Testis (tissue), 3 donors: ENCODE data around the gene MYH10. TPM values are rescaled to one million over a fixed set of nuclear protein-coding genes. Genes with fewer than 3 reads are reported as not detected.

Source experiments
- DNase-seq: peaks from one replicate; pipeline ENCODE4 v3.0.0-alpha.2; 2019
- H3K27ac ChIP-seq, 2 donors: fragments of 200-600 bp; sonication (generic); one replicate each; pipeline ENCODE4 v1.5.1; 2019
- H3K27me3 ChIP-seq: fragments of 200-600 bp; sonication (generic); one replicate; pipeline ENCODE4 v1.5.1; 2019
- H3K36me3 ChIP-seq: fragments of 200-600 bp; sonication (generic); one replicate; pipeline ENCODE4 v1.5.1; 2017; ENCODE audit warnings: low read depth; ENCODE audit errors: missing control alignments
- H3K4me1 ChIP-seq: fragments of 200-600 bp; sonication (generic); one replicate; pipeline ENCODE4 v1.5.1; 2019
- H3K4me3 ChIP-seq, 2 donors: fragments of 200-600 bp; sonication (generic); one replicate each; pipeline ENCODE4 v1.5.1; 2017 to 2019
- H3K9me3 ChIP-seq: fragments of 200-600 bp; sonication (generic); one replicate; pipeline ENCODE4 v1.5.1; 2017
- POLR2A ChIP-seq: fragments of 450-650 bp; IDR thresholded peaks from one replicate; pipeline ENCODE4 v1.6.1; 2017; ENCODE audit warnings: antibody characterized with exemption, mild to moderate bottlenecking, moderate library complexity
- WGBS, 2 donors: methylation state at CpG; one replicate each; pipeline ENCODE4 v1.1.5; 2018; 5-methylcytosine and 5-hydroxymethylcytosine counted together
- intact Hi-C: fragments of 100-400 bp; cut with DNase I; formaldehyde crosslinking; loops from one replicate; pipeline ENCODE4 v1.15.1; 2023; ENCODE audit warnings: low total_unique reads
- polyA plus RNA-seq: library from polyadenylated mRNA; stranded (reverse); fragments of 350-450 nt; fragmentation: Illumina TruSeq; extraction: RNeasy Lipid Tissue Mini Kit (QIAGEN cat#74804); gene quantifications from one replicate; pipeline ENCODE4 v1.2.3, GENCODE V29; 2014; ENCODE audit warnings: low read depth, low replicate concordance; ENCODE audit not compliant: insufficient read depth
- total RNA-seq, 2 donors: library from RNA; depleted of rRNA; stranded (reverse); fragments of >200 nt; gene quantifications; one replicate each; pipeline ENCODE4 v1.2.3, GENCODE V29; 2016
- TF ChIP-seq, protein P1 (sequence below), 3 experiments: fragments of 450-650 bp in 2 of 3; fragments of 200-600 bp in 1 of 3; sonication (generic) in 1 of 3; IDR thresholded peaks; one replicate each; pipeline ENCODE4 v1.5.1; 2016 to 2019; ENCODE audit warnings: antibody characterized with exemption in 3 of 3, mild to moderate bottlenecking in 2 of 3, moderate library complexity in 1 of 3

Gene MYH10
- total and polyA plus RNA-seq, 3 donors from 2014 or later: 25.5 to 34.1 (median 33.1) TPM

DNA sequence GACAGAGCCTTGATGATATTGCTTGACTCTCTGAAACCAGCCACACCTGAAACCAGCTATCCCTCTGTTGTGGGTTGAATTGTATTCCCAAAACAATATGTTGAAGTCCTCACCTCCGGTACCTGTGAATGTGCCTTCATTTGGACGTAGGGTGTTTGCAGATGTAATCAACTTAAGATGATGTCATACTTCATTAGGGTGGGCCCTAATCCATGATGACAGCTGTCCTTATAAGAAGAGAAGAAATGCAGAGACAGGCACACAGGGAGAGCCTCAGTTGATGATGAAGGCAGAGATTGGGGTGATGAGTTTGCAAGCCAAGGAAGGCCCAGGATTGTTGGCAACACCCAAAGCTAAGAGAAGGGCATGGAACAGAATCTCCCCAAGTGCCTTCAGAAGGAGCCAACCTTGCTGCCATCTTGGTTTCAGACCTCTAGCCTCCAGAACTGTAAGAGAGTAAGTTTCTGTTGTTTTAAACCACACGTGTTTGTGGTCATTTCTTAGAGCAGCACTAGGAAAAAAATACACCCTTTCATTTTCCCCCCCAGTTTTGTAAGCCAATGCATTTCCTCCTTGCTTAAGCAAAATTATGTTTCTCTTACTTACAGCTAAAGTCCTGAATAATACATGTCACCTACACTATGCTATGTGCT is 29.4 kb upstream of the MYH10 start:
- Histone ChIP-seq H3K4me3 (no peak overlapping the region), H3K36me3 (no peaks in the 10 kb centered on the region), H3K4me1 (no peaks in the 10 kb centered on the region), H3K9me3 (no peaks in the 10 kb centered on the region), H3K27me3 (no peaks in the 10 kb centered on the region), H3K27ac (no peak overlapping the region)
- intact Hi-C loops: no loop called here
- WGBS, 2 donors: 79 to 82% methylated on average over 3 of the region's 3 CpGs
- no peak for DNase-seq
- TF ChIP-seq, protein P1, sequence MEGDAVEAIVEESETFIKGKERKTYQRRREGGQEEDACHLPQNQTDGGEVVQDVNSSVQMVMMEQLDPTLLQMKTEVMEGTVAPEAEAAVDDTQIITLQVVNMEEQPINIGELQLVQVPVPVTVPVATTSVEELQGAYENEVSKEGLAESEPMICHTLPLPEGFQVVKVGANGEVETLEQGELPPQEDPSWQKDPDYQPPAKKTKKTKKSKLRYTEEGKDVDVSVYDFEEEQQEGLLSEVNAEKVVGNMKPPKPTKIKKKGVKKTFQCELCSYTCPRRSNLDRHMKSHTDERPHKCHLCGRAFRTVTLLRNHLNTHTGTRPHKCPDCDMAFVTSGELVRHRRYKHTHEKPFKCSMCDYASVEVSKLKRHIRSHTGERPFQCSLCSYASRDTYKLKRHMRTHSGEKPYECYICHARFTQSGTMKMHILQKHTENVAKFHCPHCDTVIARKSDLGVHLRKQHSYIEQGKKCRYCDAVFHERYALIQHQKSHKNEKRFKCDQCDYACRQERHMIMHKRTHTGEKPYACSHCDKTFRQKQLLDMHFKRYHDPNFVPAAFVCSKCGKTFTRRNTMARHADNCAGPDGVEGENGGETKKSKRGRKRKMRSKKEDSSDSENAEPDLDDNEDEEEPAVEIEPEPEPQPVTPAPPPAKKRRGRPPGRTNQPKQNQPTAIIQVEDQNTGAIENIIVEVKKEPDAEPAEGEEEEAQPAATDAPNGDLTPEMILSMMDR (IDR thresholded peaks at IDR 0.05): no peak
- no peak for TF ChIP-seq POLR2A

DNA sequence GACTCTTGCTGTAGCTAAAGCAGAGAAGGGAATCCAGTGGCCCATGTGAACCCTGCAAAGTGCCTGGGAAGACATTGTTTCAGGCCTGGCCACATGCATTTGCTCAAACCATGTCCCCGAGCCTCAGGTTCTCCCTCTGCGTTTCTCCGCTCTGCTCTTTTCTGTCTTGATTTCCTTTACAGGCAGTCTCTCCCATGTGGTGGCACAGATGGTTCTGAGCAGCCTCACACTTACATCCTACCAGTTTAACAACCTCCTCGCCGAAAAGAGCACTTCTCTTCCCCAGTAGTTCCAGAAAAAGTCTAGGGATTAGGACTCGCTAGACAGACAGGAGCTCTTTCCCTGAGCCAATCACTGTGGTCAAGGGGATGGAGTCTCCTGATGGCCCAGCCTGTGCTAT is 28.3 kb upstream of the MYH10 start:
- no peak overlapping the region for H3K4me3 ChIP-seq
- WGBS, 2 donors: 95 to 97% methylated on average over 6 of the region's 6 CpGs
- no peak for DNase-seq

DNA sequence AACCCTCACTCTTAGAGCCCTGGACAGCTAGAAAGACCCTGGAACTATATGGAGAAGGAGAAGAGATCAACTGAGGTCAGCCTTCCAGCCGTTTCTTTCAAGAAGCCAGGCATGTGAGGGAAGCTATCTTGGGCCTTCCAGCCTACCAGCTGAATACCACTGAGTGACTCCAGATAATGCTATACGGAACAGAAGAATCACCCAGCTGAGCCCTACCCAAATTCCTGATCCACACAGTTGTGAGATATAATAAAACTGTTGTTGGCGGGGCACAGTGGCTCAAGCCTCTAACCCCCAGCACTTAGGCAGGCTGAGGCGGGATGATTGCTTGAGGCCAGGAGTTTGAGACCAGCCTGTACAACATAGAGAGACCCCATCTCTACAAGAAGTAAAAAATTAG is 26.2 kb upstream of the MYH10 start:
- Histone ChIP-seq H3K4me3 (no peak overlapping the region), H3K36me3 (no peaks in the 10 kb centered on the region), H3K27ac (no peak overlapping the region), H3K27me3 (no peaks in the 10 kb centered on the region), H3K9me3 (no peaks in the 10 kb centered on the region), H3K4me1 (no peaks in the 10 kb centered on the region)
- WGBS, 2 donors: 70 to 87% methylated on average over 3 to 4 of the region's 4 CpGs
- TF ChIP-seq, protein P1 (IDR thresholded peaks at IDR 0.05): no peak
- TF ChIP-seq POLR2A: no peak
- DNase-seq: no peak
- intact Hi-C loops: no loop called here

More for the DNA sequence above, 28.3 kb upstream of the MYH10 start:
- Histone ChIP-seq H3K4me1 (no peaks in the 10 kb centered on the region), H3K27ac (no peak overlapping the region), H3K9me3 (no peaks in the 10 kb centered on the region), H3K36me3 (no peaks in the 10 kb centered on the region), H3K27me3 (no peaks in the 10 kb centered on the region)
- no peak for TF ChIP-seq POLR2A
- TF ChIP-seq, protein P1 (IDR thresholded peaks at IDR 0.05): no peak
- intact Hi-C loops: no loop called here

DNA sequence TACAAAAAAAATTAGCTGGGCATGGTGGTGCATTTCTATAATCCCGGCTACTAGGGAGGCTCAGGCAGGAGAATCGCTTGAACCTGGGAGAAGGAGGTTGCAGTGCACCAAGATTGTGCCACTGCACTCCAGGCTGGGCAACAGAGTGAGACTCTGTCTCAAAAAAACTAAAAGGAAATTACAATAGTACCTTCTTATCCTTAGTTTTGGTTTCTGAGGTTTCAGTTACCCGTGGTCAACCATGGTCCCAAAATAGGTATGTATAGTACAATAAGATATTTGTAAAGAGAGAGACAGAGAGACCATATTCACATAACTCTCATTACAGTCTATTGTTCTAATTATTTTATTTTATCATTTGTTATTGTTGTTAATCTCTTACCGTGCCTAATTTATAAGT is 24.3 kb upstream of the MYH10 start:
- TF ChIP-seq, protein P1 (IDR thresholded peaks at IDR 0.05): no peak
- no peak for TF ChIP-seq POLR2A
- Histone ChIP-seq H3K9me3 (no peaks in the 10 kb centered on the region), H3K4me1 (no peaks in the 10 kb centered on the region), H3K27ac (no peak overlapping the region), H3K4me3 (no peak overlapping the region), H3K36me3 (no peaks in the 10 kb centered on the region), H3K27me3 (no peaks in the 10 kb centered on the region)
- WGBS, 2 donors: 85 to 91% methylated on average over 4 of the region's 4 CpGs
- intact Hi-C loops: no loop called here
- no peak for DNase-seq

DNA sequence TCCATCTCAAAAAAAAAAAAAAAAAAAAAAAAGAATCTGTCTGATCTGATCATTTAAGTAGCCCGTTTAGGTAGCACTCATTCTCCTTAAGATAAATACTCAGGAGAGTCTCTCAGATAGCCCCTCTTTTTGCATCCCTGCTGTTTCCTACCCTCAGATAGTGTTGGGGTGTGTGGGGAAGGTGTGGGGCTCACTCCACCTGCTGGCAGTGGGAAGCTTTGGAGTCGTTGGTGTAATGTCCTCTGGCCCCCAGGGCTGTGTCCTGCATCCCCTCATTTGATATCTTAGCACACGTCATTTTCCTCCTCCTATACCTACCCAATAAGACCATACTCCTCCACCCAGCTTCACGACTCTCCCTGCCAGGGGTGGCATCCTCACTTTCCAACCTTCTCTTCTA is 20.5 kb upstream of the MYH10 start:
- Histone ChIP-seq H3K4me1 (no peaks in the 10 kb centered on the region), H3K27ac (no peak overlapping the region), H3K4me3 (no peak overlapping the region), H3K36me3 (no peaks in the 10 kb centered on the region), H3K9me3 (no peaks in the 10 kb centered on the region), H3K27me3 (no peaks in the 10 kb centered on the region)
- WGBS, 2 donors: 51 to 59% methylated on average over 4 of the region's 4 CpGs
- intact Hi-C loops: no loop called here
- TF ChIP-seq, protein P1 (IDR thresholded peaks at IDR 0.05): no peak
- TF ChIP-seq POLR2A: no peak
- DNase-seq: no peak
